OCI-LY1 (cell line): ENCODE results near the gene CDIPT.

ENCODE experiments used
- H2AFZ ChIP-seq: fragments of 200-600 bp; sonication (generic), shearing (Covaris generic); 2 replicates; pipeline ENCODE4 v1.6.0; 2014; ENCODE audit warnings: antibody characterized with exemption, mild to moderate bottlenecking, low read length
- H3F3A ChIP-seq: fragments of 200-600 bp; sonication (generic), shearing (Covaris generic); 2 replicates; pipeline ENCODE4 v1.6.0; 2014; ENCODE audit warnings: mild to moderate bottlenecking, antibody characterized with exemption, low read length, moderate library complexity; ENCODE audit not compliant: insufficient read depth
- H3K27ac ChIP-seq: fragments of 200-600 bp; sonication (generic); 2 replicates; pipeline ENCODE4 v1.5.1; 2014; ENCODE audit warnings: low read length, mixed run types, mild to moderate bottlenecking, low read depth; ENCODE audit not compliant: poor library complexity, severe bottlenecking
- H3K27me3 ChIP-seq: fragments of 200-600 bp; sonication (generic); 2 replicates; pipeline ENCODE4 v1.6.0; 2014; ENCODE audit warnings: antibody characterized with exemption, mild to moderate bottlenecking, low read length, moderate library complexity; ENCODE audit not compliant: insufficient read depth
- H3K36me3 ChIP-seq: fragments of 200-600 bp; sonication (generic); 2 replicates; pipeline ENCODE4 v1.6.1; 2014; ENCODE audit warnings: mild to moderate bottlenecking, antibody characterized with exemption, low read length, moderate library complexity, mixed read lengths; ENCODE audit not compliant: insufficient read depth
- H3K4me1 ChIP-seq: fragments of 200-600 bp; sonication (generic); 2 replicates; pipeline ENCODE4 v1.5.1; 2014; ENCODE audit warnings: mild to moderate bottlenecking, low read length, moderate library complexity; ENCODE audit not compliant: insufficient read depth, severe bottlenecking
- H3K4me2 ChIP-seq: fragments of 200-600 bp; sonication (generic), shearing (Covaris generic); 2 replicates; pipeline ENCODE4 v1.6.1; 2014; ENCODE audit warnings: low read length
- H3K4me3 ChIP-seq: fragments of 200-600 bp; sonication (generic); 2 replicates; pipeline ENCODE4 v1.5.1; 2014; ENCODE audit warnings: low read length, low read depth, mild to moderate bottlenecking, mixed read lengths; ENCODE audit not compliant: poor library complexity, severe bottlenecking
- H3K79me2 ChIP-seq: fragments of 200-600 bp; shearing (Covaris generic); 2 replicates; pipeline ENCODE4 v1.6.1; 2016; ENCODE audit warnings: mixed run types, low read length, mixed read lengths; ENCODE audit not compliant: insufficient read depth
- H3K9ac ChIP-seq: fragments of 200-600 bp; sonication (generic), shearing (Covaris generic); 2 replicates; pipeline ENCODE4 v1.6.1; 2014; ENCODE audit warnings: mild to moderate bottlenecking, low read length, mixed read lengths
- H3K9me2 ChIP-seq: fragments of 200-600 bp; sonication (generic), shearing (Covaris generic); 2 replicates; pipeline ENCODE4 v1.6.1; 2014; ENCODE audit warnings: low read depth, mild to moderate bottlenecking, low read length, mixed read lengths
- H3K9me3 ChIP-seq: fragments of 200-600 bp; shearing (Covaris generic); 2 replicates; pipeline ENCODE4 v1.6.1; 2014; ENCODE audit warnings: low read length, mixed read lengths
- H4K20me1 ChIP-seq: fragments of 200-600 bp; sonication (generic), shearing (Covaris generic); 2 replicates; pipeline ENCODE4 v1.6.0; 2016; ENCODE audit warnings: mild to moderate bottlenecking, low read length; ENCODE audit not compliant: insufficient read depth
- EZH2 ChIP-seq: fragments of 200-600 bp; sonication (generic), shearing (Covaris generic); IDR thresholded peaks from 2 replicates; pipeline ENCODE4 v1.8.0; 2017; ENCODE audit warnings: borderline replicate concordance, mixed run types, mild to moderate bottlenecking, antibody characterized with exemption, low read length, moderate library complexity, mixed read lengths
- TF ChIP-seq, protein P1 (sequence below): fragments of 200-600 bp; sonication (generic), shearing (Covaris generic); IDR thresholded peaks from 2 replicates; pipeline ENCODE4 v1.5.1; 2017; ENCODE audit warnings: mild to moderate bottlenecking, antibody characterized with exemption, low read length, moderate library complexity, mixed read lengths

Gene CDIPT

GRCh38 chr16:29900888-29901606 lies 38.0 kb upstream of the CDIPT start:
- no peak overlapping the region for H3K9ac ChIP-seq

GRCh38 chr16:29900102-29900887 lies 37.3 kb upstream of the CDIPT start, which contains the start of gene ASPHD1:
ASPHD1 (plus strand) TSS chr16:29900488; CDS start chr16:29900972, 484 bp downstream.
- no peaks in the 10 kb centered on the region for H4K20me1 ChIP-seq
- H3K4me1 ChIP-seq = peaks cover 5% of the 10 kb centered on the region
- no peak within 1 kb of the TSS for H3K27ac ChIP-seq
- H3K4me2 ChIP-seq = peak within 1 kb of the TSS; percentile 64
- no peak within 1 kb of the TSS for H2AFZ ChIP-seq
- TF ChIP-seq EZH2 = no peak
- TF ChIP-seq, protein P1, sequence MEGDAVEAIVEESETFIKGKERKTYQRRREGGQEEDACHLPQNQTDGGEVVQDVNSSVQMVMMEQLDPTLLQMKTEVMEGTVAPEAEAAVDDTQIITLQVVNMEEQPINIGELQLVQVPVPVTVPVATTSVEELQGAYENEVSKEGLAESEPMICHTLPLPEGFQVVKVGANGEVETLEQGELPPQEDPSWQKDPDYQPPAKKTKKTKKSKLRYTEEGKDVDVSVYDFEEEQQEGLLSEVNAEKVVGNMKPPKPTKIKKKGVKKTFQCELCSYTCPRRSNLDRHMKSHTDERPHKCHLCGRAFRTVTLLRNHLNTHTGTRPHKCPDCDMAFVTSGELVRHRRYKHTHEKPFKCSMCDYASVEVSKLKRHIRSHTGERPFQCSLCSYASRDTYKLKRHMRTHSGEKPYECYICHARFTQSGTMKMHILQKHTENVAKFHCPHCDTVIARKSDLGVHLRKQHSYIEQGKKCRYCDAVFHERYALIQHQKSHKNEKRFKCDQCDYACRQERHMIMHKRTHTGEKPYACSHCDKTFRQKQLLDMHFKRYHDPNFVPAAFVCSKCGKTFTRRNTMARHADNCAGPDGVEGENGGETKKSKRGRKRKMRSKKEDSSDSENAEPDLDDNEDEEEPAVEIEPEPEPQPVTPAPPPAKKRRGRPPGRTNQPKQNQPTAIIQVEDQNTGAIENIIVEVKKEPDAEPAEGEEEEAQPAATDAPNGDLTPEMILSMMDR = no peak
- no peaks in the 10 kb centered on the region for H3K36me3 ChIP-seq
- H3K4me3 ChIP-seq = peak within 1 kb of the TSS; percentile 57
- no peaks in the 10 kb centered on the region for H3F3A ChIP-seq
- H3K9ac ChIP-seq = no peak within 1 kb of the TSS
- no peaks in the 10 kb centered on the region for H3K79me2 ChIP-seq
- H3K27me3 ChIP-seq = no peaks in the 10 kb centered on the region
- H3K9me3 ChIP-seq = no peaks in the 10 kb centered on the region
- H3K9me2 ChIP-seq = no peaks in the 10 kb centered on the region

More at GRCh38 chr16:29900888-29901606, 38.0 kb upstream of the CDIPT start:
- no peaks in the 10 kb centered on the region for H3K27me3 ChIP-seq
- no peaks in the 10 kb centered on the region for H3K9me3 ChIP-seq
- TF ChIP-seq, protein P1 = no peak
- no peak for TF ChIP-seq EZH2
- no peak overlapping the region for H2AFZ ChIP-seq
- H4K20me1 ChIP-seq = no peaks in the 10 kb centered on the region
- no peaks in the 10 kb centered on the region for H3K9me2 ChIP-seq
- H3F3A ChIP-seq = no peaks in the 10 kb centered on the region
- peaks cover 5% of the 10 kb centered on the region for H3K4me1 ChIP-seq
- no peaks in the 10 kb centered on the region for H3K79me2 ChIP-seq
- H3K36me3 ChIP-seq = no peaks in the 10 kb centered on the region
- no peak overlapping the region for H3K4me3 ChIP-seq
- no peak overlapping the region for H3K27ac ChIP-seq
- no peak overlapping the region; the same call in 1 of the 2 replicates for H3K4me2 ChIP-seq

GRCh38 chr16:29899516-29900101 lies 36.6 kb upstream of the CDIPT start, which contains the start of gene SEZ6L2:
SEZ6L2 (minus strand) TSS chr16:29899550; CDS start chr16:29899019, 531 bp downstream.
- TF ChIP-seq, protein P1 = no peak
- no peak for TF ChIP-seq EZH2
- Histone ChIP-seq H3K27me3 (no peaks in the 10 kb centered on the region), H3K79me2 (no peaks in the 10 kb centered on the region), H3K27ac (no peak within 1 kb of the TSS), H3K36me3 (no peaks in the 10 kb centered on the region), H3K4me3 (peak within 1 kb of the TSS; percentile 57), H3K9me3 (no peaks in the 10 kb centered on the region), H3K4me2 (peak within 1 kb of the TSS; percentile 64), H3K9me2 (no peaks in the 10 kb centered on the region), H3F3A (no peaks in the 10 kb centered on the region), H4K20me1 (no peaks in the 10 kb centered on the region), H3K4me1 (peaks cover 5% of the 10 kb centered on the region), H2AFZ (no peak within 1 kb of the TSS), H3K9ac (no peak within 1 kb of the TSS)
